DOHH2 (cell line): ENCODE results near the gene PPP1R27.

ENCODE experiments used
- H3F3A ChIP-seq: fragments of 200-600 bp; sonication (generic), shearing (Covaris generic); 2 replicates; pipeline ENCODE4 v1.6.0; 2016; ENCODE audit warnings: antibody characterized with exemption, mild to moderate bottlenecking; ENCODE audit not compliant: control insufficient read depth, insufficient read depth
- H3K27ac ChIP-seq: fragments of 200-600 bp; sonication (generic); 2 replicates; pipeline ENCODE4 v1.5.1; 2014; ENCODE audit warnings: low read depth, mild to moderate bottlenecking, low read length, moderate library complexity
- H3K27me3 ChIP-seq: fragments of 200-600 bp; sonication (generic); 2 replicates; pipeline ENCODE4 v1.6.1; 2014; ENCODE audit warnings: mild to moderate bottlenecking, low read length, mixed read lengths; ENCODE audit not compliant: control insufficient read depth
- H3K36me3 ChIP-seq: fragments of 200-600 bp; sonication (generic); 2 replicates; pipeline ENCODE4 v1.6.1; 2014; ENCODE audit warnings: mild to moderate bottlenecking, low read length, moderate library complexity, mixed read lengths; ENCODE audit not compliant: control insufficient read depth
- H3K4me1 ChIP-seq: fragments of 200-600 bp; sonication (generic); 2 replicates; pipeline ENCODE4 v1.6.1; 2014; ENCODE audit warnings: mild to moderate bottlenecking, low read length, mixed read lengths; ENCODE audit not compliant: control insufficient read depth
- H3K4me2 ChIP-seq: fragments of 200-600 bp; sonication (generic); 2 replicates; pipeline ENCODE4 v1.6.0; 2014; ENCODE audit warnings: mild to moderate bottlenecking, low read length, moderate library complexity
- H3K4me3 ChIP-seq: fragments of 200-600 bp; sonication (generic); 2 replicates; pipeline ENCODE4 v1.5.1; 2014; ENCODE audit warnings: mild to moderate bottlenecking, low read length, mixed read lengths
- H3K79me2 ChIP-seq: fragments of 200-600 bp; sonication (generic); 2 replicates; pipeline ENCODE4 v1.6.1; 2014; ENCODE audit warnings: mild to moderate bottlenecking, low read length, mixed read lengths; ENCODE audit not compliant: control insufficient read depth
- H3K9me2 ChIP-seq: fragments of 200-600 bp; sonication (generic); replicated peaks from 2 replicates; pipeline ENCODE4 v1.6.1; 2014; ENCODE audit warnings: mild to moderate bottlenecking, low read length, mixed read lengths; ENCODE audit not compliant: control insufficient read depth
- H3K9me3 ChIP-seq: fragments of 200-600 bp; sonication (generic); 2 replicates; pipeline ENCODE4 v1.6.1; 2014; ENCODE audit warnings: antibody characterized with exemption, low read length, mixed read lengths; ENCODE audit not compliant: control insufficient read depth, insufficient read depth
- H4K20me1 ChIP-seq: fragments of 200-600 bp; sonication (generic); 2 replicates; pipeline ENCODE4 v1.6.0; 2014; ENCODE audit warnings: low read depth, mild to moderate bottlenecking, antibody characterized with exemption, low read length, moderate library complexity; ENCODE audit not compliant: control insufficient read depth, insufficient read depth
- CTCF ChIP-seq: fragments of 200-600 bp; sonication (generic); IDR thresholded peaks from one replicate; pipeline ENCODE4 v1.5.1; 2014; ENCODE audit warnings: antibody characterized with exemption, mild to moderate bottlenecking, low read depth, low read length; ENCODE audit not compliant: poor library complexity, severe bottlenecking
- EZH2phosphoT487 ChIP-seq: fragments of 200-600 bp; sonication (generic); IDR thresholded peaks from 2 replicates; pipeline ENCODE4 v1.6.1; 2017; ENCODE audit warnings: borderline replicate concordance, mild to moderate bottlenecking, antibody characterized with exemption, low read length, moderate library complexity, mixed read lengths

The PPP1R27 gene

DNA sequence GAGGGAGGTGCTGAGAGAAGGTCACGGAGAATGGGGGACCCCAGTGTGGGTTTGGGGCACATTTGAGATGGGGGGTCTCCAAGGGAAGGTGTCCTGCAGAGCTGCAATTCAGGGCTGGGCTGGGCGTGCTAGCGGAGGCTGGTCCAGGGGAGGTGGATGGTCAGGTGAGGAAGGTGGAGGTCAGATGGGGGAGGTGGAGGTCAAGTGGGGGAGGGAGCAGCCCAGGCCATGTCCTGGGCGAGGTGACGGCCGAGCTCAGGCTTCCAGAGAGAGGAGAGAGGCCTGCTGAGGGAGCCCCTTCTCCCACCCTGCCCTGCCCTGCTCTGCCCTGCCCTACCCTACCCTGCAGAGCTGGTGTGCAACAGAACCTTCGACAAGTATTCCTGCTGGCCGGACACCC lies 24.4 kb downstream of the PPP1R27 start:
- TF ChIP-seq CTCF (no peak), EZH2phosphoT487 (no peak)
- Histone ChIP-seq H3K9me3 (no peaks in the 10 kb centered on the region), H3K27me3 (peaks cover 19% of the 10 kb centered on the region), H3K27ac (no peak overlapping the region), H3K4me3 (no peak overlapping the region), H3K36me3 (no peaks in the 10 kb centered on the region), H4K20me1 (no peaks in the 10 kb centered on the region), H3K4me2 (no peak overlapping the region), H3K9me2 (no peaks in the 10 kb centered on the region), H3F3A (no peaks in the 10 kb centered on the region), H3K4me1 (no peaks in the 10 kb centered on the region), H3K79me2 (no peaks in the 10 kb centered on the region)

DNA sequence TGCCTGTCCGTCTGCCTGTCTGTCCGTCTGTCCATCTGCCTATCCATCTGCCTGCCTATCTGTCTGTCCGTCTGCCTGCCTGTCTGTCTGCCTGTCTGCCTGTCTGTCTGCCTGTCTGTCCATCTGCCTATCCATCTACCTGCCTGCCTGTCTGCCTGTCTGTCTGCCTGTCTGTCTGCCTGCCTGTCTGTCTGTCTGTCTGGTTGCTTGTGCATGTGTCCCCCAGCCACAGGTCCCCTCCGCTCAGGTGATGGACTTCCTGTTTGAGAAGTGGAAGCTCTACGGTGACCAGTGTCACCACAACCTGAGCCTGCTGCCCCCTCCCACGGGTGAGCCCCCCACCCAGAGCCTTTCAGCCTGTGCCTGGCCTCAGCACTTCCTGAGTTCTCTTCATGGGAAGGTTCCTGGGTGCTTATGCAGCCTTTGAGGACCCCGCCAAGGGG lies 25.3 kb downstream of the PPP1R27 start:
- Histone ChIP-seq H3K79me2 (no peaks in the 10 kb centered on the region), H3K9me2 (no peaks in the 10 kb centered on the region), H3K9me3 (no peaks in the 10 kb centered on the region), H3K4me3 (no peak overlapping the region), H3K4me2 (no peak overlapping the region), H3K36me3 (no peaks in the 10 kb centered on the region), H4K20me1 (no peaks in the 10 kb centered on the region), H3K4me1 (no peaks in the 10 kb centered on the region), H3K27ac (no peak overlapping the region), H3K27me3 (peaks cover 19% of the 10 kb centered on the region), H3F3A (no peaks in the 10 kb centered on the region)
- TF ChIP-seq CTCF, result no peak
- TF ChIP-seq EZH2phosphoT487, result no peak

- H3K4me3 ChIP-seq, result no peak overlapping the region
- peak; percentile 58 for TF ChIP-seq CTCF
- TF ChIP-seq EZH2phosphoT487, result no peak
Measured at GRCh38 chr17:81808778-81809555, 25.9 kb downstream of the PPP1R27 start.

More at GRCh38 chr17:81808778-81809555, 25.9 kb downstream of the PPP1R27 start:
- Histone ChIP-seq H3K9me3 (no peaks in the 10 kb centered on the region), H3K4me1 (no peaks in the 10 kb centered on the region), H3K4me2 (no peak overlapping the region), H3K27ac (no peak overlapping the region), H3F3A (no peaks in the 10 kb centered on the region), H4K20me1 (no peaks in the 10 kb centered on the region), H3K79me2 (no peaks in the 10 kb centered on the region), H3K36me3 (no peaks in the 10 kb centered on the region), H3K27me3 (peaks cover 19% of the 10 kb centered on the region), H3K9me2 (no peaks in the 10 kb centered on the region)
